Stimulated activated CD4-positive, alpha-beta T cell treated with anti-CD3 and anti-CD28 coated beads, Interleukin-12 subunit alpha, Interleukin-12 subunit beta, amount 100 ng/mL, for 24 hours (primary cell): ENCODE data around the gene KIF26A.

Experiments
- DNase-seq, 2 experiments: peaks; one replicate each; pipeline ENCODE4 v3.0.0-alpha.2; 2020; ENCODE audit warnings: low read depth in 2 of 2

KIF26A gene

GRCh38 chr14:104112609-104113571 is 25.5 kb upstream of the KIF26A start:
- no peak for DNase-seq

DNA sequence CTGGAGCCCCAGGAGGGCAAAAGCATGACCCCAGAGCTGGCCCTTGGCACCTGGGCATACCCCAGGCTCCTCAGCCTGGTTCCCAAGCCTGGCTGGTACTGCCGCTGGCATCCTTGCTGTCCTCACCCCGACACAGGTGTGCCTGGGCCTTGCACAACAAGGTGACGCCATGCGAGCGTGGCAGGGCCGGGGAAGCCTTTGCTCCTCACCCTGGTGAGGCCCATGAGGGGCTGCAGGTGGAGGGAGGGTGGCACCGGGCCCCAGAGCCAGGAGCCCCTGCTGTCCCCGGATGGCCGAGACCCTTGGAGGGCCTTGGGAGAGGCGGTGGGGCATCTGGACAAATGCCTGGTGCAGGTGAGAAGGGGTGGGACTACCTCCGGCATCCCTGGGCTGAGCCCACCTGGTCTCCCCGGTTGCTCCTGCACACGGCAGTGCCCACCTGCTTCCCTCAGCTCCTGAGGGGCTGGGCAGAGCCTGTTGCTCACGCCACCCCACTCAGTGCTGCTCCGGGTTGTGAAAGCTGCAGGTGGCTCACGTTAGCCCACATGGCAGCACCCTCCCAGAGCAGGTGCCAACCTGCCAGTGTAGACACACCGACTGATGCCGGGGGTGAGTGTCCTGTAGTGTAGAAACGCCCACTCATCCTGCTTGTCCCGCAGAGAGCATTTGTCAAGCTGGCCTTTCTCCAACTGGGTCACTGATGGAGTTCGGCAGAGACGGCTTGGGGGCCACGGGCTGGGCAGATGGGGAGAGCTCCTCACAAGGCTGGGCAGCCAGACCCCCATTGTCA is 24.6 kb upstream of the KIF26A start:
- DNase-seq: no peak

DNA sequence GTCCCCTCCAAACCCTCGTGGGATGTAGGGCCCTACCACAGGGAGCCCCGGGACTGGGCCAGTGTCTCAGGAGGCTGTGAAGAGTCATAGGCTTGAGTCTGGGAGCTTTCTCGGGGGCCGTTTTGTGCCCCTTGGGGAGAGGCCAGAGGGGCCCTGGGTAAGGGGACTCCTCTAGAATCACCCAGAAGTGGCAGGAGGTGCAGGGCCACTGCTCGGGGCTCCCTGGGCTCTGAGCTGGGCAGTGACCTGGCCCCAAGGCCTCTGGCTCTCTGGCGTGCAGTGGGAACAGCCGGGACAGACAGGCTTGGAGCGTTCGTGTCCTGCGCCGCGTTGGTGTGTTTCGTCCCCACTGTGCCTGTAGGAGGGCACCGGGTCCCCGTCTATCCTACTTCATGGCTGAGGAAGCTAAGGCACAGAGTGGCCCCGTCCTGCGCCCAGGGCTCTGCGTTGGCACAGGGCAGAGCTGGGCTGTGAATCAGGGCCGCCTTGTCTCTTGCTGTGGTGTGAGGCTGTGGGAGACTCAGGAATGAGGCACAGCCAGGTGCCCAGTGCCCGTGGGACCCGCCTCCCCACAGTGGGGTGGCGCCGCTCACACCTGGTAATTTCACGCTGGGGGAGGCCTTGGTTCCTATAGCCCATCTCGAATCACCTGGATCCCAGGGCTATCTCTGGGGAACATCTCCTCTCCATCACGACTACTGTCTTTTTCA is 23.8 kb upstream of the KIF26A start:
- DNase-seq: no peak

- DNase-seq: no peak
These were observed 23.2 kb upstream of the KIF26A start for GRCh38 chr14:104115131-104115600.

DNA sequence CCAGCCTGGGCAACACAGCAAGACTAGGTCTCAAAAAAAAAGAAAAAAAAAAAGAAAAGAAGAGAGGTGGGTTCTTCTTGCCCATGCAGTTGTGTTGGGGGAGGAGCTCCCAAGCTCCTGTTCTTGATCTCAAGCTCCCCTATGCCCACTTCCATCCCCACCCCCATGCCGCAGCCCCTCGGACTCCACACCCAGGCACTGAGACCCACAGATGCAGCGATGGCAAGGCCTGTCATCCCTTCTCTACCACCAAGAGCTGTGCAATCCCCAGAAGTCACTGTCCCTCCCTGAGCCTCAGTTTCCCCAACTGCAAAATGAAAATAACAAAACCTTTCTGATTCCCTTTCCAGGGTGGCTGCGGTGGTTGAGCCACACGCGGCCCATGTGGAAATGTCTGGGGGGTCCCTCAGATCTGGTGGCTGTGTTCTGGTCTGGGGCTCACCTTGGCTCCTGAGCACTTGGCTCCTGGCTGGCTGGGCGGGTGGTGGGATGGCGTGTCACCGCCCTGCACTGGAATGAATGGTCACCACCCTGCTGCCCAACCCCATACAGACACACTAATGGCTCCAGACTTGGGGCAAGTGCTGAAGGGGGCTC is 22.6 kb upstream of the KIF26A start:
- DNase-seq: no peak

DNA sequence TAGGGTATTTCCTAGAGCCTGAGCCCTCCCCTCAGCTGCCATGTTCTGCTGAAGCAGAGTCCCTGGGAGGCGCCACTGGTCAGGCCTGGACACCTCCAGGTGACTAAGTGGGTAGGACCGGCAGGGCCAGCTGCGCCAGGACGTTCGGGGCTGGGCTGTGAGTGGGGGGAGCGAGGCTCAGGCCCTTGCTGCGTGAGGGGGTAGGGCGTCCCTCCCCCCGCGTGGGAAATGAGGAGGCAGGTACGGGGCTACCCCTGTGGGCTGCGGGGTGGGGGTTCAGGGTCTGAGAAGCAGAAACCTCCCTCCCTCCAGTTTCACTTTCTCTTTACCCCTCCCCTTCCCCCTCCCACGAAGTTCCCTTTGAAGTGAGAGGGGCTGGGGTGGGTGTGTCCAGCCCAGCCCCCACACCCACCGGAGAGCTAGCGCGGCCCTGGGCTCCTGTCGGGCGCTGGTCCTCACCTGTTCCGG is 22.1 kb upstream of the KIF26A start:
- no peak for DNase-seq

DNA sequence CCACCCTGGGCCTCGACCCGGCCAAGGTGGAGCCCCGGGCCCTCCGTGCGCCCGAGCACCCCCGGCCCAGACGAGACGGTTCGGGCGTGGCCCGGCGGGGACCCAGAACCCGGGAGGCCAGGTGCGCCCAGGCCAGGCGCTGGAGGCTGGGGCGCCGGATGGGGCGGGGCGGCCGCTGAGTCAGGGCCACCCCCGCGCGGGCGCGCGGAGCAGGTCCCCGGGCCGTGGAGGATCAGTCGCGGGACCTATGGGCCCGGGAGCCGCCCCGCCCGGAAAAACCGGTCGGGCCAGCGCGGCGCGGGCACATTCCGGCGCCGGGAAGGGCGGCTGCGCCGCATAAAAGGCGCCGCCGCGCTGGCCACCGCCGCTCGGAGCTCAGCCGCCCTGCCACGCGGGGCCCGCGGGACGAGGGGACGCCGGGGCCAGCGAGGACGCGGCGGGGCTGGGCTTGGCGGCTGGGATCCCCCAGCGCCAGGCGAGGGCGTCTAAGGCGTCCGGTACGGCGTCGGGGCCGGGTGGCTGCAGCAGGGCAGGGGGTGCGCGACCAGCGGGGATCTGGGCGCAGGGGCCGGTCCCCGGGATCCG is 21.5 kb upstream of the KIF26A start:
- no peak for DNase-seq

DNA sequence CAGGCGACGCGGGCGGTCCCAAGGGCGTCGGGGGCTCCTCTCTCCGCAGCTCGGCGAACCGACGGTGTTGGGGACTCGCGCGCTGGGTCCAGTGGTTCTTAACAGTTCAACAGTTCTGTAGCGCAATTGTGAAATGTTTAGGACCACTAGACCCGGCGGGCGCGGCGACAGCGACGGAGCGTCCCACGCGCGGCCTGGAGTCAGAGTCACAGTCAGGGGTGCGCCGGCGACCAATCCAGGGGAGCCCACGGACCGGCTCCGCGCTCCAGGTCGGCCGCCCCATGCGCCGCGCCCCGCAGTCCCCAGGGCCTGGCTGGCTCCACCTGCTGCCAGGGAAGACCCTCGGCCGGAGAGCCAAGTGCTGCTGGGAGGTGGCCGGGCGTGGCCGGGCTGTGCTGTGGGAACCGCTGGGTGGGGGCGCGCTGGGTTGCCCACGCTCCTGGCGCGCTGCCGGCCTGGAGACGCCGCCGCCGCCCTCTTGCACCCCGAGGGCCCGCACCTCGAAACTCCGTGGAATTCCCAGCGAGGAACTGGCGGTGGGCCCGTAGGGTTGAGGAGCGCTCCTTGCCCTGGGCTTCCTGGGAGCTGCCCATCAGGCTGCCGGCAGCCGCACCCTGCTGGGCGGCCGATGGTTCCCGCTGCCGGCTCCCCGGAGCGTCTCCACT is 20.9 kb upstream of the KIF26A start:
- no peak for DNase-seq

GRCh38 chr14:104118006-104118844 is 20.2 kb upstream of the KIF26A start:
- no peak for DNase-seq

DNA sequence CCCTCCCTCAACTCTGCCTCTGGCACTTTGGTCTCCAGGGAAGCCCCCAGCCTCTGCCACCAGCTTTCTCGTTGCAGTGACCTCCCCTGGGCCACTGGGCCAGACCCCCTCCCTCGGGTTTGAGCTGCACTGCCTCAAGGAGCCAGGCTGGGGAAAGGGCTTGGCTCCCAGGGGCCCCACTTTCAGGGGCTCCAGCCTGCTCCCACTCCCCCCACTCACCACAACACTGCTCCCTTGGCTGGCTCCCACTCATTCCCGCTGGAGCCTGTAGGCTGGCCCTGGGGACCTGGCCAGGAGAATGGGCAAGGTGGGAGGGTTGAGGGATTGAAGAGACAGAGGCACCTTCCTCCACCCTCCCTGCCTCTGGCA is 19.3 kb upstream of the KIF26A start:
- DNase-seq: no peak

GRCh38 chr14:104119488-104120251 is 18.7 kb upstream of the KIF26A start:
- DNase-seq: no peak

- no peak for DNase-seq
These were observed 18.1 kb upstream of the KIF26A start for GRCh38 chr14:104120281-104120741.

DNA sequence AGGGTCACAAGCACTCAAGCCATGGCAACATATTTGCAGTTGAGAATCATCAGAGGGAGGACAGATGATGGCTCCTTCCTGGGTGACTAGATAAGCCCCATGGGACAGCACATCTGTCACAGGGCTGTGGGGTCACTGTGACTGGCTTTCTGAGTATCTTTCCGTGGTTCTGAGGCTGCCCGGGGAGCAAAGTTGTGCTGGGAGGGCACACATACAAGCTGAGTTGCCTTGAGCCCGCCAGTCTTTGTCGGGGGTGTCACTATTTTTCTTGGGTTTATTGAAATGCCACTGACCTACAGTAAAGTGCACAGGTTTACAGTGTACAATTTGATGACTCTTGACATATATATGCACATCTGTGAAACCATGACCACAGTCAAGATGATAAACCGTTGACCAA is 17.2 kb upstream of the KIF26A start:
- DNase-seq: no peak

DNA sequence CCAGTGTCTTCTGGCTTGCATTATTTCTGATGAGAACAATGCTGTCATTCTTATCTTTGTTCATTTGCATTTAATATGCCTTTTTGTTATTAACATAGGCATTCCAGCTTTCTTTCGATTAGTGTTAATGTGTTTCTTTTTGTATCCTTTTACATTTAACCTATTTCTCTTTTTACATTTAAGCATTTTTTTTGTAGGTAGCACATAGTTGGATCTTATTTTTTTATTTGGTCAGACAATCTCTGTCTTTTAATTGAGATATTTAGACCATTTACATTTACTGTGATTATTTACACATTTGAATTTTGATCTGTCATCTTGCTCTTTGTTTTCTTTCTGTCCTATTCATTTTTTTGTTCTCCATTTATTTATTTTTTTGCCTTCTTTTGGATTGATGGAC is 14.5 kb upstream of the KIF26A start:
- no peak for DNase-seq

DNA sequence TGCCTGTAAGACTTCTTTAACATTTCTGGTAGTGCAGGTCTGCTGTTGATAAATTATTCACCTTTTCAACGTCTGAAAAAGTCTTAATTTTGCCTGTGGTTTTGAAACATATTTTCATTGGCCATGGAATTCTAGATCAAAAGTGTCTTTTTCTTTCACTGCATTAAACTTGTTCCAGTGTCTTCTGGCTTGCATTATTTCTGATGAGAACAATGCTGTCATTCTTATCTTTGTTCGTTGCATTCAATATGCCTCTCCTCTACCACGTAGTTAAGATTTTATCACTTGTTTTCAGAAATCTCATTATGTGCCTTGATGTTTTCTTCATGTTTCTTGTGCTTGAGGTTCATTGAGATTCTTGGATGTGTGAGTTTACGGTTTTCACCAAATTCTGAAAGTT is 13.4 kb upstream of the KIF26A start:
- DNase-seq: no peak

DNA sequence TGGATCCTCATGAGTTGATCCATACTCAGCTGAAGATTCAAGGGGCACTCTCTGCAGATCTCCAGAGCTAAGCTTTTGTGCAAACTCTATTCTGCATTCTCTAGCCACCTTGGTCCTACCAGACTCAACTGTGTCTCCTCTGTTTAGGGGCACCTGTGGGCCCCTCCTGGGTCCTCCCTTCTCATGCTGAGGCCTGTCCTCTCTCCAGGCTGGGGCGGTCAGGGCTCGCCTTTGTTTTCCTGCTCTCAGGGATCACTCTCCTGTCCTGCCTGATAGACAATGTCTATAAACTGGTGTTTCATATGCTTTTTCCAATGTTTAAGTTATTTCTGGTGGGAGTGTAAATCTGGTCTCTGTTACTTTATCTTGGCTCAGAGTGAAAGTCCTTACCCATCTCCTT is 11.6 kb upstream of the KIF26A start:
- DNase-seq: no peak

GRCh38 chr14:104128981-104129380 is 9.4 kb upstream of the KIF26A start:
- no peak for DNase-seq

DNA sequence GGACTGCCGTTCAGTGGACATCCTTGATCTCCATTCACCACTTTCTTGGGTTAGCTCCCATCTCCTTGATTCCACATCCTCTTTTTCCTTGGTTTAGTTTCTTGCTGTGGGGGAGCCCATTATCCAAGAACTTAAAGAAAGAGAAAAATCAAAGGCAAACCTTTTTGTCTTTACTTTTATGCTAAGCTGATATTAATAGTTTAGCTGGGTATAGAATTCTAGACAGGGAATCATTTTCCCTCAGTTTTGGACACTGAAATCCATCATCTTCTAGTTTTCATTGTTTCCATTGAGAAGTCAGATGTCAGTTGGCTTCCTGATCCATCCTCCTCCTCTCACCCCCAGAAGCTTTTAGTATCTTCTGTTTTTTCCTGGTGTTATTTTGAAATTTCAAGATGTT is 8.8 kb upstream of the KIF26A start:
- no peak for DNase-seq
